HG02840 (cell line): ENCODE results near the gene IFNA14.
"Not testable (repeated sequence)": the region's sequence is repeated elsewhere in the genome, so short reads cannot be mapped to it uniquely, and the experiment has no call there.

ENCODE experiments used
- ATAC-seq: cut with Tn5 transposase; IDR thresholded peaks from one replicate; pipeline ENCODE4 v1.9.1; 2021; ENCODE audit warnings: mild to moderate bottlenecking, moderate library complexity, moderate number of reproducible peaks; ENCODE audit not compliant: unreplicated experiment, low FRiP score

IFNA14 gene

DNA sequence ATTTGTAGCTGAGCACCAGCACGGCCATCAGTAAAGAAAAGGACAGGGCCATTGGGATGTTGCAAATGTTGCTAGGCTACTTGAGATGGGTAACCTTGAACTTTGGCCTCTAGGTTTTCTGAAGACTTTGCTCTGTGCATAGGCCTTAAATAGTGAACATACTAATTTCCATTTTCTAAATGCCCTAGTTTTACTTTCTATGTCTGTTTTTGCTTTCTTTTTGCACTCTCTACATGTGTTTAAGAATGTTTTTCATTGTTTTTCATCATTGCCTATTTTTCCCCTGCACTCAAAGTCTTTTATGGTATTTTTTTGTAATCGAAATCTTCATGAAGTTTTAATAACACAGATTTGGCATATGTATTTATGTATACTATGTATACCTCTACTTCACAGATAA lies 11.7 kb downstream of the IFNA14 start, which contains the start of gene IFNA17:
Gene IFNA17, minus strand, starts transcription at position 101 of the 400 bp plus-strand sequence. Its CDS starts 49 bp downstream, at position 52.
- ATAC-seq = no peak

DNA sequence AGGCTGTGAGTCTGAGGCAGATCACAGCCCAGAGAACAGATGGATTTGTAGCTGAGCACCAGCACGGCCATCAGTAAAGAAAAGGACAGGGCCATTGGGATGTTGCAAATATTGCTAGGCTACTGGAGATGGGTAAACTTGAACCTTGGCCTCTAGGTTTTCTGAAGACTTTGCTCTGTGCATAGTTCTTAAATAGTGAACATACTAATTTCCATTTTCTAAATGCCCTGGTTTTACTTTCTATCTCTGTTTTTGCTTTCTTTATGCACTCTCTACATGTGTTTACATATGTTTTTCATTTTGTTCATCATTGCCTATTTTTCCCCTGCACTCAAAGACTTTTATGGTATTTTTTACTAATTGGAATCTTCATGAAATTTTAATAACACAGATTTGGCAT lies 22.6 kb downstream of the IFNA14 start, which contains the start of gene IFNA16:
Gene IFNA16, minus strand, starts transcription at position 101 of the 400 bp plus-strand sequence. Its CDS starts 6 bp downstream, at position 95.
- not testable (repeated sequence) for ATAC-seq

GRCh38 chr9:21213411-21214326 lies 26.1 kb downstream of the IFNA14 start:
- ATAC-seq = not testable (repeated sequence)

GRCh38 chr9:21212160-21212559 lies 27.6 kb downstream of the IFNA14 start:
- not testable (repeated sequence) for ATAC-seq

DNA sequence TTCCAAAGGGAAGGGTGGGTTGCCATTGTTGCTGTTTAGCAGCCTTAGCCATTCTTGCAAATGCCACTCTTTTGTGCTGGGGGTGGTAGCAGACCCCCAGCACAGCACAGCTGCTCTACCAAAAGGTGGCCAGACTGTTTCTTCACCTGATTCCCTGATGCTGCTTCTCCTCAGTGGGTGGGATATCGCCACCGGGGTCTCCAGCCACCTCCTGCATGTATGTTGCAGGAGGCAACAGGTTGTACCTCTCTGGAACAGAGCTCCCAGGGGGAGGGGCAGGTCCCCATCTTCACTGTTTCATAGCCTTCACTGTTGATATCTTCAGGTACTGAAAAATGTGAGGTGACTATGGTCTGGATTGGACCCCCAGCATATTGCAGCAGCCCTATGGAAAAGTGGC lies 29.0 kb downstream of the IFNA14 start:
- ATAC-seq = not testable (repeated sequence)

- no peak for ATAC-seq
These were observed 29.5 kb downstream of the IFNA14 start for GRCh38 chr9:21210311-21210710.

DNA sequence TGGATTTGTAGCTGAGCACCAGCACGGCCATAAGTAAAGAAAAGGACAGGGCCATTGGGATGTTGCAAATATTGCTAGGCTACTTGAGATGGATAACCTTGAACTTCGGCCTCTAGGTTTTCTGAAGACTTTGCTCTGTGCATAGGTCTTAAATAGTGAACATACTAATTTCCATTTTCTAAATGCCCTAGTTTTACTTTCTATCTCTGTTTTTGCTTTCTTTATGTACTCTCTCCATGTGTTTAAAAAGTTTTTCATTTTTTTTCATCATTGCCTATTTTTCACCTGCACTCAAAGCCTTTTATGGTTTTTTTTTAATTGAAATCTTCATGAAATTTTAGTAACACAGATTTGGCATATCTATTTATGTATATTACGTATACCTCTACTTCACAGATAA lies 32.8 kb downstream of the IFNA14 start, which contains the start of gene IFNA10:
Gene IFNA10, minus strand, starts transcription at position 101 of the 400 bp plus-strand sequence. Its CDS starts 46 bp downstream, at position 55.
- ATAC-seq = not testable (repeated sequence)

DNA sequence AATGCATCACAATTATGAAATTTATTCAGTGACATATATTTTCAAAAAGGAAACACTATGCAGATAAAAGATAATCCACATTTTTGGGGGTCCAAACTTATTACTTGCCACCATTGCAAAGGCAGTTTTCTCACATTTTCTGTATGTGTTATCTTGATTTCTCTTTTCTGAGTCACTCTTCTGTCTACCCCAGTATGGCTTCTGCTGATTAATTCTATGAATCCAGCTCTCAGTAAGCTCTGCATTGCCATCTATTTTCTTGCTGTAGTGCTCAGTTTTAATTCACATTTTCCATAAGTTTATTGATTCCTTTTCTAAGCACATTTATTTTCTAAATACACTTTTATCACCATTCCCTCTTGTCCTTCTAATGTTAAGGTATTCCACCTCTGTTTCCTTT lies 34.6 kb downstream of the IFNA14 start:
- no peak for ATAC-seq

DNA sequence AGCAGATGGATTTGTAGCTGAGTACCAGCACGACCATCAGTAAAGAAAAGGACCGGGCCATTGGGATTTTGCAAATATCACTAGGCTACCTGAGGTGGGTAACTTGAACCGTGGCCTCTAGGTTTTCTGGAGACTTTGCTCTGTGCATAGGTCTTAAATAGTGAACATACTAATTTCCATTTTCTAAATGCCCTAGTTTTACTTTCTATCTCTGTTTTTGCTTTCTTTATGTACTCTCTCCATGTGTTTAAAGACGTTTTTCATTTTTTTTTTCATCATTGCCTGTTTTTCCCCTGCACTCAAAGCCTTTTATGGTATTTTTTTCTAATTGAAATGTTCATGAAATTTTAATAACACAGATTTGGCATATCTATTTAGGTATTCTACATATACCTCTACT lies 37.7 kb downstream of the IFNA14 start, which contains the start of gene IFNA7:
Gene IFNA7, minus strand, starts transcription at position 101 of the 400 bp plus-strand sequence. Its CDS starts 40 bp downstream, at position 61.
- ATAC-seq = not testable (repeated sequence)

DNA sequence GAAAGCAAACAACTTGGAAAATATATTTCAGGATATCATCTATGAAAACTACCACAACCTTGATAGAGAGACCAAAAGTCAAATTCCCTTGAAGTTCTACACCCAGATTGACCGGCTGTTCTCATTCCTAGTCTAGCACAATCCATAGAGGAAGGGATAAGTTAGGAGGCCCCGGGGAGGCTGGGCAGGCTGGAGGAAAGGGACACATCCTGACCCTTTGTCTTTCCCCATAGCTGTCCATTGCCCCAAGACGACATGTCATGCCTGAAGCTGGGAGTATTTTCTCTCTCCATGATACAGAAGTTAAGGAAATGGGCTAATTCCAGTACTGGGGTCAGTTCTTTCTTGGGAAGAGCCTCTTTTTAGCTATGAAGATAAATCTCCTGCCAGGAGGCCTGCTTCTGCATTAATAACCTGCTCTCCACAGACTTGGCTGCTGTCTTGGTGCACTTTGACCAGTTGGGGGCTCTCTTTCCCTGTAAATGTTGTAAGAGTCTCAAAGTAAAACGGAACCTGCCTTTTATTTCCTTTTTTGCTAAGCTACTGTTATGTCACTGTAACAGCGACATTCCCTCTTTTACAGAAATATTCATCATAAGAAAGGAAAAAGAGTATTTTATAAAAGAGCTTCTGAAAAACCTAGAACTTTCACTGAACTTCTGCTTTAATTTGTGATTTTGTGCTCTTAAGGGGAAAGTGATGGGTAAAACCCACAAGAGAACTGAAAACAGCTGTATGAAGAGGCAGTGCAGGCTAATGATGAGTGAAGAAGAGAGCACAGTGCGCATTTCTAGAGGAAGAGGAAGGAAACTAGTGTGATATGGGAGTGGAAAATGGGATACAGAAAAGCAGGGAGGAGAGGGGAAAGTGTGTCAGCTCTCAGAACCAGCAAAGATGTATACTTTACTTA lies 44.7 kb downstream of the IFNA14 start:
- peak; percentile 81 for ATAC-seq
